HG03066 (cell line): ENCODE results near the gene NXPH1.
"Not testable (repeated sequence)": the region's sequence is repeated elsewhere in the genome, so short reads cannot be mapped to it uniquely, and the experiment has no call there.

Experiments
- ATAC-seq: cut with Tn5 transposase; IDR thresholded peaks from one replicate; pipeline ENCODE4 v1.9.1; 2021; ENCODE audit warnings: low read depth; ENCODE audit not compliant: unreplicated experiment

NXPH1 gene

DNA sequence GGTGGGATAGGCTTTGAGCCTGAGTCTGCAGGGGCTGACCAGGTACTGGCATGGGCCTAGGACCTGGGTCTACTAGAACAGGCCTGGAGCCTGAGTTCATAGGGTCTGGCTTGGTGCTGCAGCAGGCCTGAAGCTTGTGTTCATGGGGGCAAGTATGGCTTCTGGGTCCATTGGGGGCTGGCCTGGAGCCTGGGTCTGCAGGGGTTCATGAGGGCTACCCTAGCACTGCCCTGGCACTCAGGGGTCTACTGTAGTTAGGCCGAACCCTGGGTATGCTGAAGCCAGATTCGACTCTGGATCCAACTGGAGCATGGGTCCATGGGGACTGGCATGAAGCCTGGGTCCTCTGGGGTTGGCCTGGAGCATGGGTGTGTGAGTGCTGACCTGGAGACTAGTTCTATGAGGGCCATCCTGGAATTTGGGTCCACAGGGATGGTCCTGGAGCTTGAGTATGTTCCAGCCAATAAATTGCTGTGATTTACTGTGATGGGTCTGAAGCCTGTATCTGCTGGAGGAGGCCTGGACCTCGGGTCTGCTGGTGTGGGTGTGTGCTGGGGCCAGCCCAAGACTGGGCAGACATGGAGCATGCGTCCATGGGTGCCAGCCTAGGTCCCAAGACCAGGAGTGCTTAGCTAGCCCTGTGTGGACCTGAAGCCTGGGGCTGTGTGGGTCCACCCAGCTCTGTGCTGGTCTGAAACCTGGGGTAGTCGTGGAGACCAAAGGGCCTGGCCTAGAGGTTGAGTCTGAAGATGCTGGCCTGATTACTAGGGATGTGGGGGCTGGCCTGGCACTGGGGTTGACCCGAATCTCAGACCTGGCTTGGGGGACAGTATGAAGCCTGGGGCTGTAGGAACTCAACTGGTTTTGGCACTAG, 235.5 kb downstream of the NXPH1 start:
- no peak for ATAC-seq

DNA sequence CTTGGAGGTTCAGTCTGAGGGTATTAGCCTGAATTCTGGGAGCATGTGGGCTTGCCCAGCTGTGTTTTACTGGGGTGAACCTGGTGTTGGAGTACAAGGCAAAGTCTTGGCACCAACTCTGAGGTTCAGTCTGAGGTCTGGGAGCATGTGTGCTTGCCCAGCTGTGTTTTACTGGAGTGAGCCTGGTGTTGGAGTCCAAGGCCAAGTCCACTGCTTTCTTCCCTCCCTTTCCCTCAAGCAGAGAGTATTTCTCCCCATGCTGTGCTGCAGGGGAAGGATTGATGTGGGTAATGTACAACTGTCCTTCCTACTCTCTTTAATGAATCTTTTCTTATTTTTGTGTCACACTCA, 236.1 kb downstream of the NXPH1 start:
- no peak for ATAC-seq

DNA sequence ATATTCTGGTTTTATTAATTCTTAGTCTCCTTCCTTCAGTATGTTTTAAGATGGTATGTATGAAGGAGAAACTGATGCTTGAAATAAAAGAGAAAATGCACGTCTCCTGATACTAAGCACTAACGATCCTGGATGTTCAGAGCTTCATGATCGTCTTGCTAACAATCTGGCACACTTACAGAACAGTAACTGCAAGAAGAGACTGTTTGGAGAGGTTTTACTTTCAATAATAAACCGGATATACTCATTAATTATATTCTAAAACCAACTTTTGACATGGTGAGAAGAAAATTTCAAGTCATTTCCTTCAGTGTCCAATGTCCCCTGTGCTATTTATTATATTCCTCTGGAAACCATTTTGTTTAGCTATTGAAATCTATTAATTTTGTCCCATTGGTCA, 251.0 kb downstream of the NXPH1 start:
- ATAC-seq: no peak

DNA sequence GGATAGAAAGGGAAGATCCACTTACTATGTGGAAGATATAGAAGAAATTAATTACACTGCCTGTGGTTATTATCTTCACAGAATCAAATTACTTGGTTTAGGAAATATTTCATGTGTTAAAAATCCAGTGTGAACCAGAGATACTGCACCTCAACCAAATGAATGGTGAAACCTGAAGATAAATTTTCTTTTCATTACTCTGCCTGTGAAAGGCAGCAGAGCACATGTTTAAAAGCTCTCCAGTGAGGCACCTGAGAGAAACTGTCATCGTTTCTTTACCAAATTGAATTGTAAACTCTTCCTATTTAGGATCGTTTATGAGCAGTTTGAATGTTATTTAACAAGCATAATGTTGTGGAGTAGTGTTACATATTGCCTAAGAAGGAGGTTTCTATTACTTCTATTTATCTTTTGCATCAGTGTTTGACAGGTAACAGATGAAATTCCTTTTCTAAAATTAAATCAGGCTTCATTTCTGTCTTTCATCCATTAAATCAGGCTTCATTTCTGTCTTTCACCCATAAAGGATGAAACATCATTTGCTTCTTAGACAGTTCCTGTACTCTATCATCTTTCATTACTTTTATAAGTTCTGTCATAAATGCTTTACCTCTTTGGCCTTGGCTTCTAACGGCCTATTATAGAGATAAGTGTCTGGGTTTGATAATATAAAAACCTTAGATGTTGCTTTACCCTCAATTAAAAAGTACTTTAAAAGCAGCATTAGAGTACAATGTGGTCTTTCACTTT, 266.6 kb downstream of the NXPH1 start:
- ATAC-seq: no peak

GRCh38 chr7:8702807-8703206, 269.4 kb downstream of the NXPH1 start:
- no peak for ATAC-seq

DNA sequence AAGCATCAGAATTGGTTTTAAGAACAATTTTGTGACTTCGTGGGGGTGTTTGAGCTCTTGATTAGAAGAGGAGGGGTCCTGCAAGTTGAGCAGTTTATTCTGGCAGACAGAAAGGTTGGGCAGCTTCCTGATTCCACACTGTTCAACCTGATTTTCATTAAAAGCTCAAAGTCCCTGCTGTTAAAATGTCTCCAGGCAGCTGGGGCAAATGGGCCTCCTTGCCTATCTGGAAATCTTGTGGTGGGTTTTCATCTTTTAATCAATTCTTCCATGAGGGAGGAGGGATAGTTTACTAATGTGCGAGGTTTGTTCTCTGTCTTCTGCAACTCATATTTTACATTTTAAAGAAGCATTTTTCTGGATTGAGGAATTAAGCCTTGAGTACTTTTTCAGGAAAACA, 276.7 kb downstream of the NXPH1 start:
- ATAC-seq: no peak

- ATAC-seq: no peak
Observed at GRCh38 chr7:8714791-8715190, 281.4 kb downstream of the NXPH1 start.

DNA sequence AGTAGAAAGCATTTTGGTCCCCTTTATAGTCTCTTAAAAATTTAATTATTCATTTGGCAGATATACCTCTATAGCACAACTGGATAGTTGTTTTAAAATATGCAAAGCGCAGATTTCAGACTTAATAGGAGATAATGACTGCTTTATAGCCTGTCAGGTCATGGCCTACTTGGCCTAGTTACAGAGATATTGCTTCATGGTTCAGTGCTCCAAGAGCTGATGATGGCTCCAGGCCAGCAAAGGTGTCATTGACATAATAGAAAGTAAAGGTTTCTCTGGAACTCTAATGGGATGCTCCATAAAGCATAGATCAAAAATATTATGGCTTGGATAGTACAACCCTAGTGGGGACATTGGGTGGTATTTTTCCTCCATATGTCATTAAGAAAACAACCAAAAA, 285.7 kb downstream of the NXPH1 start:
- ATAC-seq: no peak

DNA sequence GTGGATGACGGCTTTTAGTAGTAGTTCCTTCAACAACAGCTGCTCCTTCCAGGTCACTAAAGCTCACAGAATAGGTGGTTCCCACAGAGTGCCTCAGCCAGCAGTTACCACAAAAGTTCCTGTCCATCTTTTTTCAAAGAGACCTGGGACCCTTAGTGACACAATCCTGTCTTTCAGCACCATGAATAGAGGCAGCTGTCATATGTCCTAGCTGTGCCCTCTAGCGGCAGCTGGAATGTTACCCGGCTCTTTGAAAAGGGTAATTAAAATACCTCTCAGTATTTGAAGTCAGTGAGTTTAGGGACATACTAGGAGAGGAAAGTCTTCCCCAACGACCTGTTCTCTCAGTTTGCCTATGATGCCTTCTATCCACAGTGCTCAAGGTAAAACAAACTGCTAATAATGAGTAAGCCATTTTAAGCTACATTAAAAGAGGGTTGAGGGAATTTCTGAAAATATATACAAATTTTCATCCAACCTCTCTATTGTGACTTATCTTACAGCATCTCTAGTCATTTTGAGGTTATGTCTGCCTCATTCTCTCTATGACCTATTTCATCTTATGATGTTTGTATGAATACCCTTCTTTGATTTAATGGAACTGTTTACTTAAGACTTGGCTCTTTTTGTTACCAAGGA, 290.8 kb downstream of the NXPH1 start:
- ATAC-seq: no peak

- not testable (repeated sequence) for ATAC-seq
Observed at GRCh38 chr7:8731756-8732155, 298.3 kb downstream of the NXPH1 start.

- ATAC-seq: no peak
Observed at GRCh38 chr7:8739837-8740236, 306.4 kb downstream of the NXPH1 start.

GRCh38 chr7:8742837-8743236, 309.4 kb downstream of the NXPH1 start:
- ATAC-seq: no peak

DNA sequence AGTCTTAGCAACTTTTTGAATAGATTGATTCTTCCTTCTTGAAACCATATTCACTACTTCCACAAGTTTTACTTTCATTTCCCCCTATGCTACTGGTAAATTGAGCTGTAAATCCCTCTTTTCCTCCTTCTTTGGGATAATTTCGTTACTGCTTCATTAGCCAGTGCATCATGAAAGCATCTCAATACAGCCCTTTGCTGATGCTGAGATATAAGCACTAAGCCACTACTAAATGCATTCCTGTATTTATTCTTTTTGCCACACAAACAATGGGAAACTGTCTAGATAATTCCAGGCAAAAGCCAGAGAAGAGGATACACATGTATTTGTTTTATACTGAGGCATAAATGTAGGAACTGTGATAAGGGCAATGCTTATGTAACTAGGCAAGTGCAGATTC, 313.9 kb downstream of the NXPH1 start:
- ATAC-seq: no peak

- ATAC-seq: no peak
Observed at GRCh38 chr7:8751557-8752231, 318.3 kb downstream of the NXPH1 start.

DNA sequence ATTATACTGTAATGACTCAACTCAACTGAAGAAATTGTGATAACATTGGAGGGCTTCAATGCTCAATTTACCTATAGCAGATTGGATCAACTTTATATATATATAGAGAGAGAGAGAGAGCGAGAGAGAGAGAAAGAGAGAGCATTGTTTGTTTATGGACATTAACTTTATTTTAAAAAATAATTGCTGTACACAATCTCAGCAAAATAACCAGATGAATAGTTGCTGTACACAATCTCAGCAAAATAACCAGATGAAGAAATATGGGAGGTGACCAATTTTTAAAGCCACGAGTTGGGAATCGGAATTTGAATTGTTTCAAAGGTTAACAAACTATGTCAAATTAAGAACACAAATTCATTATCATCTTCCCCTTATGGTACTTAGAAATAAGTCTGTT, 319.9 kb downstream of the NXPH1 start:
- ATAC-seq: no peak

GRCh38 chr7:8761731-8762130, 328.3 kb downstream of the NXPH1 start:
- ATAC-seq: no peak

DNA sequence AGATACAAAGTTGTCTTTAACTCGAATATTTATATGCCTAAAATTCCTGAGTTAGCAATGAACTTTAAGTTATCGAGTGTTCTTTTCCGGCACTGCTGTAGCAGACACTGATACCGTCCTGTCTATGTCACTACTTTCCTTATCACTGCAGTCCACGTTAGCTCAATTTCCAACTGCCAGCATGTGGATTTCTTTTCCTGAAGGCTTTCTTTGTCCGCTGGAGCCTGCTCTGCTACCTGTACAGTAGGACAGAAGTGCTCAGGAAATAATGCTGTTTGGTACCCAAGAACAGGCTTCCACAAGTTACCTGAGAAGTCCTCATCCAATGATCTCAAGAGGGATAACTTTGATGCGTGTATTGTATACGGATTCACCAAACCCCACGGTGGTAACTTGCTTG, 329.4 kb downstream of the NXPH1 start:
- ATAC-seq: no peak

GRCh38 chr7:8765374-8765773, 332.0 kb downstream of the NXPH1 start:
- no peak for ATAC-seq

GRCh38 chr7:8773518-8773917, 340.1 kb downstream of the NXPH1 start:
- ATAC-seq: no peak

DNA sequence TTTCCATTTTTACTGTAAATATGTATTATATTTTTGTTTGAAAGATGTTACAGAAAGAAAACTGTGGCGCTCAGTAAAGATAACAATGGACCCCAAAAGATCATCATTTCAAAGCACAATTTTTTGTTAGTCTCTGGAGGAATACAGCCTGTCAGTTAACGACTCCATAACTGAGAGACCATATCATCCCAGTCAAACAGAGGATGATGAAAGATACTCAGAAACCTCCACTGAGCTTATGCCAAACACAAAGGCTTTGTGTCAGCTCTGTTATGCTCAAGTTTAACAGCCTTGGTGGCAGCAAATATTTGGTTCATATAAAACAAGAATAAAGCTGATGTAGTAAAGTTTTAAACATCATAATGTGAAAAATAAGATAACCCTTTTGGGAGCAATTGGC, 345.1 kb downstream of the NXPH1 start:
- ATAC-seq: no peak

- ATAC-seq: no peak
Observed at GRCh38 chr7:8781166-8781565, 347.8 kb downstream of the NXPH1 start.
